ENCODE results near the gene MAP3K4.

The MAP3K4 gene

GRCh38 chr6:161010418-161010817 lies 18.8 kb downstream of the MAP3K4 start:
- no peak for DNase-seq

GRCh38 chr6:161011492-161012480 lies 20.2 kb downstream of the MAP3K4 start:
- no peak for DNase-seq

GRCh38 chr6:161013695-161014094 lies 22.1 kb downstream of the MAP3K4 start:
- no peak for DNase-seq

- DNase-seq = no peak
These were observed 26.4 kb downstream of the MAP3K4 start for GRCh38 chr6:161017766-161018564.

- no peak for DNase-seq
These were observed 27.8 kb downstream of the MAP3K4 start for GRCh38 chr6:161019324-161019839.

- DNase-seq = no peak
These were observed 30.0 kb downstream of the MAP3K4 start for GRCh38 chr6:161021543-161021942.

GRCh38 chr6:161021998-161022743 lies 30.6 kb downstream of the MAP3K4 start:
- no peak for DNase-seq

- no peak for DNase-seq
These were observed 31.7 kb downstream of the MAP3K4 start for GRCh38 chr6:161023316-161023715.

- no peak for DNase-seq
These were observed 32.9 kb downstream of the MAP3K4 start for GRCh38 chr6:161024364-161024920.

GRCh38 chr6:161027385-161027784 lies 35.8 kb downstream of the MAP3K4 start:
- no peak for DNase-seq

- no peak for DNase-seq
These were observed 37.7 kb downstream of the MAP3K4 start for GRCh38 chr6:161029195-161029809.

GRCh38 chr6:161031721-161032495 lies 40.3 kb downstream of the MAP3K4 start:
- no peak for DNase-seq

GRCh38 chr6:161033667-161034066 lies 42.1 kb downstream of the MAP3K4 start:
- DNase-seq = no peak

- no peak for DNase-seq
These were observed 43.8 kb downstream of the MAP3K4 start for GRCh38 chr6:161035182-161035980.

GRCh38 chr6:161035981-161036263 lies 44.4 kb downstream of the MAP3K4 start:
- no peak for DNase-seq

- DNase-seq = no peak
These were observed 46.3 kb downstream of the MAP3K4 start for GRCh38 chr6:161037873-161038228.

GRCh38 chr6:161038229-161039031 lies 46.9 kb downstream of the MAP3K4 start:
- no peak for DNase-seq

GRCh38 chr6:161041274-161041673 lies 49.7 kb downstream of the MAP3K4 start:
- no peak for DNase-seq

GRCh38 chr6:161044335-161044734 lies 52.8 kb downstream of the MAP3K4 start:
- DNase-seq = no peak

- no peak for DNase-seq
These were observed 57.1 kb downstream of the MAP3K4 start for GRCh38 chr6:161048641-161049040.
